Endothelial cell of umbilical vein (primary cell): ENCODE results near the gene MYL5. TPM values are rescaled to one million over a fixed set of nuclear protein-coding genes. Genes with fewer than 3 reads are reported as not detected.

Experiments used
- BruUV-seq: library from RNA; stranded (reverse); fragments of 400-500 nt; replicated peaks from 2 replicates; lab custom pipeline; 2021; lab: Mats Ljungman, UMichigan
- CTCF ChIA-PET: fragments of 300-600, 350-600 bp; sonication (Branson Sonifier 250); formaldehyde crosslinking; loops from one replicate; lab custom pipeline; 2021; ENCODE audit warnings: antibody characterized with exemption, inconsistent platforms; lab: Charles Lee
- POLR2A ChIA-PET: fragments of 300-600, 350-600 bp; sonication (Branson Sonifier 250); formaldehyde crosslinking; loops from one replicate; lab custom pipeline; 2021; ENCODE audit warnings: antibody characterized with exemption, inconsistent platforms; lab: Charles Lee
- DNase-seq: peaks from one replicate; pipeline ENCODE4 v3.0.0-alpha.2; 2011; ENCODE audit warnings: low read depth, low spot score
- FAIRE-seq: peaks from 2 replicates; lab custom pipeline; 2011; peaks lifted over from hg19 to GRCh38; lab: Jason Lieb, UNC
- H2AFZ ChIP-seq: 2 replicates; pipeline ENCODE4 v1.6.0; 2012; ENCODE audit warnings: low read depth, low read length, control low read depth, inconsistent platforms
- H3K27ac ChIP-seq: 2 replicates; pipeline ENCODE4 v1.5.1; 2011; ENCODE audit warnings: low read depth, mild to moderate bottlenecking, control low read depth, low read length, moderate library complexity; ENCODE audit not compliant: insufficient read depth
- H3K27me3 ChIP-seq, 2 experiments: 2 replicates each; pipeline versions ENCODE4 v1.6.0 to v1.6.1; 2011; ENCODE audit warnings: low read length in 2 of 2, mixed read lengths in 1 of 2; ENCODE audit not compliant: control insufficient read depth in 2 of 2, insufficient read depth in 2 of 2
- H3K36me3 ChIP-seq, 2 experiments: 2 replicates in 1 of 2; 3 replicates in 1 of 2; pipeline ENCODE4 v1.5.1; 2011; ENCODE audit warnings: low read length in 2 of 2, mild to moderate bottlenecking in 1 of 2, moderate library complexity in 1 of 2; ENCODE audit not compliant: control insufficient read depth in 2 of 2, insufficient read depth in 2 of 2; ENCODE audit errors: extremely low read depth in 1 of 2
- H3K4me1 ChIP-seq: 3 replicates; pipeline ENCODE4 v1.5.1; 2011; ENCODE audit warnings: mild to moderate bottlenecking, low read length; ENCODE audit not compliant: control insufficient read depth, insufficient read depth; ENCODE audit errors: extremely low read depth
- H3K4me2 ChIP-seq: 2 replicates; pipeline ENCODE4 v1.6.1; 2011; ENCODE audit warnings: low read length, control low read depth, mixed read lengths; ENCODE audit not compliant: insufficient read depth
- H3K4me3 ChIP-seq, 3 experiments: fragments of 200-600 bp in 1 of 3; sonication (generic), shearing (Covaris generic) in 1 of 3; replicated peaks in 1 of 3; 2 replicates each; pipeline ENCODE4 v1.5.1; 2011 to 2016; ENCODE audit warnings: control low read depth in 3 of 3, low read length in 3 of 3, mild to moderate bottlenecking in 2 of 3, inconsistent platforms in 1 of 3, low read depth in 1 of 3, moderate library complexity in 1 of 3; ENCODE audit not compliant: insufficient read depth in 1 of 3
- H3K79me2 ChIP-seq: 2 replicates; pipeline ENCODE4 v1.6.0; 2012; ENCODE audit warnings: low read length, inconsistent platforms; ENCODE audit not compliant: control insufficient read depth, insufficient read depth
- H3K9ac ChIP-seq: replicated peaks from 2 replicates; pipeline ENCODE3; 2011; ENCODE audit warnings: low read length, control low read depth; ENCODE audit not compliant: insufficient read depth; ENCODE audit errors: extremely low read depth
- H3K9me1 ChIP-seq: replicated peaks from 3 replicates; pipeline ENCODE4 v1.6.0; 2011; ENCODE audit warnings: mild to moderate bottlenecking, low read length; ENCODE audit not compliant: control insufficient read depth, insufficient read depth; ENCODE audit errors: extremely low read depth
- H3K9me3 ChIP-seq: replicated peaks from 2 replicates; pipeline ENCODE4 v1.5.1; 2012; ENCODE audit warnings: low read length, inconsistent platforms; ENCODE audit not compliant: control insufficient read depth, insufficient read depth
- H4K20me1 ChIP-seq: replicated peaks from 2 replicates; pipeline ENCODE3; 2011; ENCODE audit warnings: mild to moderate bottlenecking, low read length; ENCODE audit not compliant: control insufficient read depth, insufficient read depth; ENCODE audit errors: extremely low read depth
- MYC ChIP-seq: IDR thresholded peaks from one replicate; pipeline ENCODE4 v1.6.1; 2011; ENCODE audit warnings: mild to moderate bottlenecking, low read depth, low read length
- dilution Hi-C: fragments of 300-500 bp; cut with MboI; formaldehyde crosslinking; loops from one replicate; pipeline ENCODE4 v1.15.0; 2019; ENCODE audit warnings: low sequenced_read_pairs; ENCODE audit not compliant: extremely low pct_ligation_motif_present
- intact Hi-C: fragments of 100-400 bp; cut with micrococcal nuclease; formaldehyde crosslinking; loops from one replicate; pipeline ENCODE4 v1.10.0; 2022
- polyA plus RNA-seq, 4 experiments: library from polyadenylated mRNA; depleted of rRNA in 3 of 4; stranded (reverse) in 3 of 4; unstranded in 1 of 4; fragments of >200 nt; gene quantifications; 2 replicates each; pipeline versions ENCODE4 v1.2.1 to v1.2.3, GENCODE V29; 2011 to 2012; ENCODE audit warnings: missing spikeins in 1 of 4
- total RNA-seq: library from RNA; stranded (reverse); gene quantifications from 2 replicates; pipeline ENCODE4 v1.2.3, GENCODE V29; 2021
- TF ChIP-seq, protein P1 (sequence below), 2 donors: IDR thresholded peaks; 1 replicate in 1 of 2; 2 replicates in 1 of 2; pipeline ENCODE4 v1.5.1; 2011; ENCODE audit warnings: low read length in 2 of 2, mild to moderate bottlenecking in 2 of 2, moderate library complexity in 2 of 2, control low read depth in 1 of 2, inconsistent platforms in 1 of 2, low read depth in 1 of 2; ENCODE audit not compliant: insufficient read depth in 1 of 2; ENCODE audit errors: extremely low read depth in 1 of 2

The MYL5 gene
- total and polyA plus RNA-seq, 2 donors (not counting 3 experiments of a cell fraction or from before 2014, with no cell fraction given): 12.3 to 13.4 TPM

DNA sequence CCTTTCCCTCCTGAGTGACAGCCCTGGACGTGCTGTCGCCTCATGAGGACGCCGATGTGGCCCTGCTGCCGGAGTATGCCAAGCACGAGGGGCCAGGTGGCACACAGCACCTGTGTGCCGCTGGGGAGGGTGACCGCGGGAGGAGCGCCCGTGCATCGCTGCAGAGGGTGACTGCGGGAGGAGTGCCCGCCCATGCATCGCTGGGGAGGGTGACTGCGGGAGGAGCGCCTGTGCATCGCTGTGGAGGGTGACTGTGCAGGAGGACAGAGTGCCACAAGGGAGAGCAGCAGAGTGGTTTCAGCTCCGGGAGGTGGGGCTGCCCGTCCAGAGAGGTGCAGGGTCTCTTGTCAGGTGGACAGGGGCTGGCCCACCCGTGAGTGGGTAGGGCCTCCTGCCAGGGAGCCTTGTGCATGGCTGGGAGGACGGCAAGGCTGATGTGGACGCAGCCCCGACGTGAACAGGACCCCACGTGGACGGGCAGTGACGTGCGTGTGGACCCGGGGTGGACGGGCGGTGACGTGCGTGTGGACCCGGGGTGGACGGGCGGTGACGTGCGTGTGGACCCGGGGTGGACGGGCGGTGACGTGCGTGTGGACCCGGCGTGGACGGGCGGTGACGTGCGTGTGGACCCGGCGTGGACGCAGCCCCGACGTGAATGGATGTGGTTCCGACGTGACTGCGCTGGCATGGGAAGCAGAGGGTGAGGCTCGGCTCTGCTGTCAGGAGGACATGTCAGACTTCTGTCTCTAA lies 45.9 kb downstream of the MYL5 start:
- H3K79me2 ChIP-seq: peaks cover 78% of the 10 kb centered on the region
- H3K4me3 ChIP-seq: no peak overlapping the region
- dilution Hi-C loops: no loop called here
- H3K9ac ChIP-seq: no peak overlapping the region
- no peaks in the 10 kb centered on the region for H3K27me3 ChIP-seq
- intact Hi-C loops: no loop called here
- H3K4me2 ChIP-seq: no peak overlapping the region
- DNase-seq: no peak
- no peaks in the 10 kb centered on the region for H3K9me1 ChIP-seq
- H3K4me1 ChIP-seq: peaks cover 8% of the 10 kb centered on the region
- ChIA-PET POLR2A (interaction anchor here (0.5 kb wide), 1 partner anchor 13 kb away, joined by 3 read pairs; no protein-coding TSS in a partner anchor), CTCF (interaction anchor here (0.9 to 1.2 kb wide), 3 partner anchors 11 to 36 kb away, joined by 3 to 4 read pairs (median 3); no protein-coding TSS in a partner anchor)
- no TSS peak for BruUV-seq
- no peak overlapping the region for H3K27ac ChIP-seq
- FAIRE-seq: no peak
- H2AFZ ChIP-seq: no peak overlapping the region
- no peaks in the 10 kb centered on the region for H3K9me3 ChIP-seq
- no peaks in the 10 kb centered on the region for H4K20me1 ChIP-seq
- H3K36me3 ChIP-seq: peaks cover 4 to 7% of the 10 kb centered on the region in 2 experiments
- no peak for TF ChIP-seq MYC

DNA sequence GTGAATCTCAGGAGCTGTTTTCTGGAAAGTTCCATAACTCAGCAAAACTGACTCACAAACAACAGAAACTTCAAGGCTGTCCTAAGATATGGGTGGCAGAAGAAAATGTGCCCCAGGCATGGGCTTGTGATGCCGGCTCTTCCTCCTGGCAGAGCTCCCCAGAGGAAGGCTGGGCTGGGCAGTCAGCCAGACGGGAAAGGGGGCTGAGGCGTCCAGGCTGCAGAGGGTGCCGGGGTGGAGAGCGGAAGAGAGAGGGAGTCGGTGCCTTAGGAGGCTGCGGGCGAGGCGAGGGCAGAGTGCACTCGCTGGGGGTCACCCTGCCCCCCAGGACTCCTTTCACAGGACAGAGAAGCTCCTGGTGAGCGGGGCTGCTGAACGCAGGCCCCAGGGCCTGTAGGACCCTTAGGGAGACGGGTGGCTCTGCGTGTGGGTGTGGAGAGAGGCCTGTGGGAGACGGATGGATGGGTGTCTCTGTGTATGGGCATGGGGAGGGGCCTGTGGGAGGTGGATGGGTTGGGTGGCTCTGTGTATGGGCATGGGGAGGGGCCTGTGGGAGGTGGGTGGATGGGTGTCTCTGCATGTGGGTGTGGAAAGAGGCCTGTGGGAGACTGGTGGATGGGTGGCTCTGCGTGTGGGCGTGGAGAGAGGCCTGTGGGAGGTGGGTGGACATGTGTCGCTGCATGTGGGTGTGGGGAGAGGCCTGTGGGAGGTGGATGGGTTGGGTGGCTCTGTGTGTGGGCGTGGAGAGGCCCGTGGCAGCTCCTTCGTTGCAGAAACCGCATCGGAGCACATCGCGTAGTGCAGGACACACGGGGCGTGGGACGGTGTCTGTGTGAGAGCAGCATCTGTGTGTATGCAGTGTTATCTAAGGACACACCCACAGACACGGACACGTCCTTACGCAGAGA lies 47.2 kb downstream of the MYL5 start:
- Histone ChIP-seq H3K9me3 (no peaks in the 10 kb centered on the region), H2AFZ (no peak overlapping the region), H3K27me3 (no peaks in the 10 kb centered on the region), H4K20me1 (no peaks in the 10 kb centered on the region), H3K27ac (no peak overlapping the region), H3K36me3 (peaks cover 4 to 7% of the 10 kb centered on the region in 2 experiments), H3K79me2 (peaks cover 85% of the 10 kb centered on the region), H3K4me1 (peaks cover 17% of the 10 kb centered on the region), H3K4me3 (no peak overlapping the region), H3K9ac (no peak overlapping the region), H3K9me1 (no peaks in the 10 kb centered on the region), H3K4me2 (no peak overlapping the region)
- no TSS peak for BruUV-seq
- DNase-seq (peak; percentile 53), FAIRE-seq (no peak)
- intact Hi-C loops: no loop called here
- ChIA-PET CTCF (interaction anchor here (0.5 to 0.9 kb wide), 2 partner anchors 34 to 74 kb away, joined by 3 read pairs; no protein-coding TSS in a partner anchor), POLR2A (no interaction called here)
- dilution Hi-C loops: no loop called here
- TF ChIP-seq, protein P1, sequence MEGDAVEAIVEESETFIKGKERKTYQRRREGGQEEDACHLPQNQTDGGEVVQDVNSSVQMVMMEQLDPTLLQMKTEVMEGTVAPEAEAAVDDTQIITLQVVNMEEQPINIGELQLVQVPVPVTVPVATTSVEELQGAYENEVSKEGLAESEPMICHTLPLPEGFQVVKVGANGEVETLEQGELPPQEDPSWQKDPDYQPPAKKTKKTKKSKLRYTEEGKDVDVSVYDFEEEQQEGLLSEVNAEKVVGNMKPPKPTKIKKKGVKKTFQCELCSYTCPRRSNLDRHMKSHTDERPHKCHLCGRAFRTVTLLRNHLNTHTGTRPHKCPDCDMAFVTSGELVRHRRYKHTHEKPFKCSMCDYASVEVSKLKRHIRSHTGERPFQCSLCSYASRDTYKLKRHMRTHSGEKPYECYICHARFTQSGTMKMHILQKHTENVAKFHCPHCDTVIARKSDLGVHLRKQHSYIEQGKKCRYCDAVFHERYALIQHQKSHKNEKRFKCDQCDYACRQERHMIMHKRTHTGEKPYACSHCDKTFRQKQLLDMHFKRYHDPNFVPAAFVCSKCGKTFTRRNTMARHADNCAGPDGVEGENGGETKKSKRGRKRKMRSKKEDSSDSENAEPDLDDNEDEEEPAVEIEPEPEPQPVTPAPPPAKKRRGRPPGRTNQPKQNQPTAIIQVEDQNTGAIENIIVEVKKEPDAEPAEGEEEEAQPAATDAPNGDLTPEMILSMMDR (IDR thresholded peaks at IDR 0.05; ENCODE audit: extremely low read depth in 1 of 2, insufficient read depth in 1 of 2, low read depth in 1 of 2, low read length in 2 of 2): no peak
